ENCODE data around the gene GAD1. TPM values are rescaled to one million over a fixed set of nuclear protein-coding genes. Genes with fewer than 3 reads are reported as not detected.

Gene GAD1
- total and polyA plus RNA-seq, 2 of the 8 experiments (the other 6 are each of a cell fraction or from before 2014, with no cell fraction given): 0.65 to 1.0 TPM

GRCh38 chr2:170798996-170799395 is 17.7 kb upstream of the GAD1 start:
- no peak overlapping the region for H2BK5ac ChIP-seq (ENCODE audit: low read depth, low read length)
- 0 out of 7 replicates have a peak, but pooled peaks cover 0 to 2% (median 0%) of the 10 kb centered on the region in 4 experiments for H3K27me3 ChIP-seq (replicated peaks in 1 of 4; ENCODE audit: control insufficient read depth in 3 of 4, extremely low read depth in 1 of 4, insufficient read depth in 3 of 4, low read length in 3 of 4)
- TF ChIP-seq MAFK (IDR thresholded peaks at IDR 0.05; ENCODE audit: low read depth, low read length): no peak
- no peak for TF ChIP-seq SIRT6 (IDR thresholded peaks at IDR 0.05; ENCODE audit: low read length)
- TF ChIP-seq SP2 (IDR thresholded peaks at IDR 0.05; ENCODE audit: low read length): no peak
- TF ChIP-seq TCF12 (IDR thresholded peaks at IDR 0.05; ENCODE audit: low read depth, low read length): no peak
- TF ChIP-seq BRCA1 (IDR thresholded peaks at IDR 0.05; ENCODE audit: low read depth, low read length): no peak
- no peak for TF ChIP-seq NRF1 (IDR thresholded peaks at IDR 0.05; ENCODE audit: low read depth, low read length)
- no peak for TF ChIP-seq SP4 (IDR thresholded peaks at IDR 0.05; ENCODE audit: low read length)
- TF ChIP-seq EGR1 (IDR thresholded peaks at IDR 0.05; ENCODE audit: borderline replicate concordance, low read depth, low read length): no peak
- TF ChIP-seq EZH2 (IDR thresholded peaks at IDR 0.05; ENCODE audit: low read depth, low read length, severe bottlenecking): no peak
- TF ChIP-seq NANOG (IDR thresholded peaks at IDR 0.05; ENCODE audit: insufficient read depth, low read depth, low read length, poor library complexity, severe bottlenecking): no peak
- no peak for TF ChIP-seq GTF2F1 (IDR thresholded peaks at IDR 0.05; ENCODE audit: borderline replicate concordance, low read depth, low read length)
- TF ChIP-seq CREB1 (IDR thresholded peaks at IDR 0.05): no peak
- no peak for TF ChIP-seq TAF1 (IDR thresholded peaks at IDR 0.05; ENCODE audit: low read depth, low read length)
- no peak for TF ChIP-seq TBP (IDR thresholded peaks at IDR 0.05; ENCODE audit: low read depth, low read length)
- no peak for TF ChIP-seq ATF3 (IDR thresholded peaks at IDR 0.05; ENCODE audit: insufficient read depth, low read depth, low read length)
- TF ChIP-seq YY1 (IDR thresholded peaks at IDR 0.05; ENCODE audit: low read depth, low read length): no peak
- TF ChIP-seq HDAC6 (IDR thresholded peaks at IDR 0.05; ENCODE audit: low read depth, low read length): no peak
- TF ChIP-seq RFX5 (IDR thresholded peaks at IDR 0.05; ENCODE audit: borderline replicate concordance, low read depth, low read length): no peak
- no peak overlapping the region for H2AK5ac ChIP-seq (ENCODE audit: low read depth, low read length)
- no peak overlapping the region for H2BK120ac ChIP-seq (replicated peaks; ENCODE audit: low read depth, low read length)
- POLR2A ChIA-PET (ENCODE audit: partially characterized antibody): no interaction called here
- no peaks in the 10 kb centered on the region for H3K4me1 ChIP-seq (replicated peaks in 1 of 4; ENCODE audit: control insufficient read depth in 3 of 4, insufficient read depth in 4 of 4, low read length in 3 of 4)
- H2BK12ac ChIP-seq (ENCODE audit: low read depth, low read length): no peak overlapping the region
- no peak overlapping the region for H3K4me2 ChIP-seq (ENCODE audit: insufficient read depth in 1 of 2, low read depth in 2 of 2, low read length in 2 of 2)
- no peak overlapping the region for H3K14ac ChIP-seq (ENCODE audit: insufficient read length)
- H4K8ac ChIP-seq (ENCODE audit: extremely low read depth, insufficient read depth, low read length): no peak overlapping the region
- H3K23ac ChIP-seq (ENCODE audit: insufficient read length): no peak overlapping the region
- no peak overlapping the region for H2AFZ ChIP-seq (ENCODE audit: low read length)
- no peak overlapping the region for H4K5ac ChIP-seq (ENCODE audit: insufficient read length, low read depth, low read length)
- H3K4me3 ChIP-seq (ENCODE audit: extremely low read depth in 1 of 4, insufficient read depth in 2 of 4, low read depth in 3 of 4, low read length in 4 of 4): no peak overlapping the region
- no peaks in the 10 kb centered on the region for H3K79me2 ChIP-seq (ENCODE audit: control insufficient read depth in 1 of 2, insufficient read depth in 2 of 2, low read length in 2 of 2)
- FAIRE-seq (no peak), DNase-seq (ENCODE audit: low read depth in 1 of 2, low spot score in 2 of 2) (no peak)
- no peaks in the 10 kb centered on the region for H3K79me1 ChIP-seq (ENCODE audit: low read depth, low read length)
- H3K23me2 ChIP-seq (ENCODE audit: low read depth, low read length): no peaks in the 10 kb centered on the region
- CTCF ChIA-PET (ENCODE audit: partially characterized antibody): no interaction called here
- H3K27ac ChIP-seq (ENCODE audit: low read depth, low read length): no peak overlapping the region
- no peaks in the 10 kb centered on the region for H3K9me3 ChIP-seq (ENCODE audit: insufficient read depth in 2 of 2, low read depth in 1 of 2, low read length in 1 of 2)
- no peak overlapping the region for H3K9ac ChIP-seq (replicated peaks in 1 of 4; ENCODE audit: extremely low read depth in 1 of 4, low read depth in 3 of 4, low read length in 3 of 4)
- no peaks in the 10 kb centered on the region for H3K36me3 ChIP-seq (ENCODE audit: control insufficient read depth in 2 of 4, insufficient read depth in 4 of 4, low read length in 3 of 4)
- H3K18ac ChIP-seq (ENCODE audit: extremely low read depth, low read length): no peak overlapping the region
- no peak overlapping the region for H2BK20ac ChIP-seq (ENCODE audit: low read length)
- H3K56ac ChIP-seq (replicated peaks; ENCODE audit: insufficient read length, low read depth, low read length): no peak overlapping the region
- H3K4ac ChIP-seq (replicated peaks; ENCODE audit: insufficient read length, low read depth, low read length): no peak overlapping the region
- H4K91ac ChIP-seq (replicated peaks; ENCODE audit: insufficient read length, low read length): no peak overlapping the region
- H2BK15ac ChIP-seq (ENCODE audit: low read length): no peak overlapping the region
- no peaks in the 10 kb centered on the region for H4K20me1 ChIP-seq (replicated peaks in 1 of 2; ENCODE audit: control insufficient read depth in 1 of 2, insufficient read depth in 2 of 2, low read length in 2 of 2)
